GM18502 (cell line): Measurements from ENCODE around the gene MTIF2.
"Not testable (repeated sequence)": the region's sequence is repeated elsewhere in the genome, so short reads cannot be mapped to it uniquely, and the experiment has no call there.

Experiments
- ATAC-seq: cut with Tn5 transposase; IDR thresholded peaks from one replicate; pipeline ENCODE4 v1.9.1; 2021; ENCODE audit warnings: mild to moderate bottlenecking; ENCODE audit not compliant: unreplicated experiment, poor library complexity

The MTIF2 gene, protein sequence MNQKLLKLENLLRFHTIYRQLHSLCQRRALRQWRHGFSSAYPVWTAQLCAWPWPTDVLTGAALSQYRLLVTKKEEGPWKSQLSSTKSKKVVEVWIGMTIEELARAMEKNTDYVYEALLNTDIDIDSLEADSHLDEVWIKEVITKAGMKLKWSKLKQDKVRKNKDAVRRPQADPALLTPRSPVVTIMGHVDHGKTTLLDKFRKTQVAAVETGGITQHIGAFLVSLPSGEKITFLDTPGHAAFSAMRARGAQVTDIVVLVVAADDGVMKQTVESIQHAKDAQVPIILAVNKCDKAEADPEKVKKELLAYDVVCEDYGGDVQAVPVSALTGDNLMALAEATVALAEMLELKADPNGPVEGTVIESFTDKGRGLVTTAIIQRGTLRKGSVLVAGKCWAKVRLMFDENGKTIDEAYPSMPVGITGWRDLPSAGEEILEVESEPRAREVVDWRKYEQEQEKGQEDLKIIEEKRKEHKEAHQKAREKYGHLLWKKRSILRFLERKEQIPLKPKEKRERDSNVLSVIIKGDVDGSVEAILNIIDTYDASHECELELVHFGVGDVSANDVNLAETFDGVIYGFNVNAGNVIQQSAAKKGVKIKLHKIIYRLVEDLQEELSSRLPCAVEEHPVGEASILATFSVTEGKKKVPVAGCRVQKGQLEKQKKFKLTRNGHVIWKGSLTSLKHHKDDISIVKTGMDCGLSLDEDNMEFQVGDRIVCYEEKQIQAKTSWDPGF

DNA sequence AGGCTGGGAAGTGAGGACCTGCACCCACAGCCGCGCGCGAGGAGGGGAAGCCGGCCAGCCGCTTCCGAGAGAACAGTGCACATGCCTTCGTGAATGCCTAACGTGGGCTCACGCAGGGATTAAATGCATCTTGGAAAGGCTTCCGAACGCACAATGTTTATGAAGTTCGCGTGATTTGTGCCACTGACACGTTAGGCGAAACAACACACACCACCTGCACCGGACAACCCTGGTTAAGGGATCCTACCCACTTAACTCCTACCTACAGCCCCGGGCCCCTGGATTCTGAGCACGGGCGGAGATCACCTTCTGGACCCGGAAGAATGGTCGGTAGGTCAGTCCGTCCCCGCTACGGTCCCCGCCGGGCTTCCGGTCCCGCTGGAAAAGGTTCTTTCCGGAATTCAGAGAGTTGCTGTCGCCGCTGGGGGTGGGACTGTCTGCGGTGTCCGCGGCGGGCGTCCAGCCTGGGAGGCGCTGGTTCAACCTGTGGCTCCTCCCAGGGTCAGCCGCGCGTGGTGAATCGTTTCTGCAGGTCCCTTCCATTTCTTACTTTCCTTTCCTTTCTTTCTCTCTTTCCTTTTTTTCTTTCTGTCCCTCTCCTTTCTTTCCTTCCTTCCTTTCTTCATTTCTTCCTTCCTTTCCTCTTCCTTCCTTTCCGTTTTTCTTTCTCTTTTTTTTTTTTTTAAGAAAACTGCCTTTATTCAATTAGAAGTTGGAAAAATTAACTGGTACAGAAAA lies at the start of gene MTIF2:
TSS of gene MTIF2 (minus strand) at position 325 of the 738 bp plus-strand sequence. CDS start 5,373 bp downstream, outside the sequence.
- ATAC-seq, result peak; percentile 96

DNA sequence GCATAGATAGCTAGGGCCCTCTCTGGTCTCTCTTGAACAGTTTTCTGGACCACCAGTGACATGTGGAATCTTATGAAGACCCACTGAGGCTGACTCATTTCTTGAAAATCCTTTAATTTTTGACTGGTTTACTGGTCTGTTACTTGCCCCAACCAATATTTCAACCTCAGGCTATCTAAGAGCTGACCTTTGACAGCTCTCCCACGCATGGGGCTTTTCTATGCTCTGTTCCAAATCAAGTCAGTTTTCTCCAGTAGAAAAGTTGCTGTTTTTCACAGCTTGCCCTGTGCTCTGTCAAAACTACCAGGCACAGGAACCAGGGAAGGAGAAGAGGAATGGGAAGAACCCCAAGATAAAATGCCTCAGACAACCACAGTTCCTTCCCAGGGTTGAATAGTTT lies 46.0 kb upstream of the MTIF2 start:
- ATAC-seq, result no peak

DNA sequence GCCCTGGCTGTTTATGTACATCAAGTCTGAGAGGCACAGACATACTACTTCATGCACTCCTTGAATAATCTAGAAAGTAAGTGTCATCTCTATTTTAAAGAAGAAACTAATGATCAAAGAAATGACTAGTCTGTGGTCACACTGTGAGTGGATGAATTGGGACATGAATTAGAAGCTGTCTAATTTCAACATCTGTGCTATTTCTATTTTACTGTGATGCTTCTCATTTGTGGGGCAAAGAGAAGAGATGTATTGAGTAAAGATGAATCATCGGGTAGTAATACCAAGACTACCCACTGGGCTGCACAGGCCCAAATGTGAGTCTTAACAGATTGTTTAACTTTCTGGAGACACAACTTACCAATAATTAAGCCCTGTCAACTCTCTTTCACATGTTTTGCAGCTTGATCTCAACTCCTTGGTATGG lies 42.4 kb upstream of the MTIF2 start:
- peak; percentile 97 for ATAC-seq

DNA sequence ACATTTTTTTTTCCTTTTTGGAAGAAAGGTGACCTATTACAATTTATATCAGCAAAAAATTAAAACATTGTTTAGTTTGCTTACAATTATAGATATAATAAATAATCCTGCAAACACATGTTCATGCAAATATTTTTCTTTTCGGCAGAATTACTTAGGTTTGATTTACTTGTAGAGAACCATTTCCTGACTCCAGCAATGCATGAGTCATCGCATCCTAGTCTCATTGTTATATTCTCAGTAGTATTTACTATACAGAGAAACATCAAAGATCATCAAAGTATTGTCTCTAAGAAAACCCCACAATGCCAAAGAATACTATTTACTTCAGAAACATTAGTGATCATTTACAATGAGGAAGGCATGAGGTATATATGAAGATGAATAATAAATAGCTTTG lies 40.4 kb upstream of the MTIF2 start:
- ATAC-seq, result no peak

DNA sequence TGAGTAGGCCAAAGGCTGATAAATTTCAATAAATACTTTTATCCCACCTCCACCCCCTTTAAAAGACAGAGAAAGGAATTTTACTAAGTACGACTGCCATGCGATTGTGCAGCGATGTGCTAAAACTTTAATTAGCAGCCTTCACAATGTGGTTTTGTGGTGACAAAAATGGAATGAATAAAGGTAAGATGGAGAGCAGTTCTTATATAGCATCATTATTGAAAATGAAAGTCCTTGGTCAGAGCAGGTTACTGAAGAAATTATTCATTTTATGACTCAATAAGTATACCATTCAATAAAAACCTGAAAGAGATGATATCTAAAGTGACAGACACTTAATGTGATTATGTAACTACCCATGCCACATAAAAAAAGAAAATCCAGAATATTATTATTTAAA lies 33.2 kb upstream of the MTIF2 start:
- ATAC-seq, result peak; percentile 95

DNA sequence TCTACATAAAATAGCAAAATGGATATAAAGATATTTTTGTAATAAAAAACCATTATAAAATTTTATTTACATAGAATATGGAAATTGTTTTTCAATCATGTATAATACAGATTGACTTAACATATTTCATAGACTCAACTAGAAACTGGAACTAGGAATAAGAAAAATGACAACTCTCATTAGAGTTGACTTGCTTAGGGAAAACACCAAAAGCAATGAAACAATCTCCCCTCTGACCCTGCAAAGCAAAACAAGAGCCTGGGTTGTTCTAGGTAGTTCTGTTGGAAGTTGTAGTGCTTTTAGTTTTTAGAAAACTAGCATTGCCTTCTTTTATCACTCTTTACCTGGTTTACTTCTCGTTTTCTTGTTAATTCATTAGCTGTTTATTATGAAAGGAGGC lies 32.2 kb upstream of the MTIF2 start:
- no peak for ATAC-seq

DNA sequence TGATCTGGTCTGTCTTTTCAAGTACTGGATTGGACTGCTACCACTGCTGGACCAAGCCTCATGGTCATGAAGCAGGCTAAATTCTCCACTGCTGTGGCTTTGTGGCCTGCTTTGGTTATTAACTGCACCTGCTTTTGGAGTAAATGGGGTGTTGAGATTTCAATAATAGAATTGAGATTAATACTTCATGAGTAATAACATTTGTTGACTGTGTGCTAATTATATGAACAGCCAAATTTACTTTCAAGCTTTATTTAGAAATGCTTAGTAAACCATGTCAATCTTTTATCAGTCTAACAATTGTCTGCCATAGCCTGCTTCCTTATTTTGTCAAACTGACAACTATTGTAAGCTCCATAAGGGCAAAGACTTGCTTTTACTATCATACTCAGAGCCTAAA lies 27.4 kb upstream of the MTIF2 start:
- peak; percentile 58 for ATAC-seq

DNA sequence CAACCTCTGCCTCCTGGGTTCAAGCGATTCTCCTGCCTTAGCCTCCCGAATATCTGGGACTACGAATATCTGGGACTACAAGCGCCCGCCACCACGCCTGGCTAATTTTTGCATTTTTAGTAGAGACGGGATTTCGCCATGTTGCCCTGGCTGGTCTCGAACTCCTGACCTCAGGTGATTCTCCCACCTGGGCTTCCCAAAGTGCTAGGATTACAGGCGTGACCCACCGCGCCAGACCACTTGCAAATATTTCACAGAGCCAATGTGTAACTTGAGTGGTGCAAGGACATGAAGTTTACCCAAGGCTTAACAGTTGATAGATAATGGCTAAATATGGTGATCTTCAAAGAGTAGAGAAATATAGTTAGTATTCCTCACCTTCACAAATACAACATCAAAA lies 14.1 kb upstream of the MTIF2 start:
- ATAC-seq, result no peak

DNA sequence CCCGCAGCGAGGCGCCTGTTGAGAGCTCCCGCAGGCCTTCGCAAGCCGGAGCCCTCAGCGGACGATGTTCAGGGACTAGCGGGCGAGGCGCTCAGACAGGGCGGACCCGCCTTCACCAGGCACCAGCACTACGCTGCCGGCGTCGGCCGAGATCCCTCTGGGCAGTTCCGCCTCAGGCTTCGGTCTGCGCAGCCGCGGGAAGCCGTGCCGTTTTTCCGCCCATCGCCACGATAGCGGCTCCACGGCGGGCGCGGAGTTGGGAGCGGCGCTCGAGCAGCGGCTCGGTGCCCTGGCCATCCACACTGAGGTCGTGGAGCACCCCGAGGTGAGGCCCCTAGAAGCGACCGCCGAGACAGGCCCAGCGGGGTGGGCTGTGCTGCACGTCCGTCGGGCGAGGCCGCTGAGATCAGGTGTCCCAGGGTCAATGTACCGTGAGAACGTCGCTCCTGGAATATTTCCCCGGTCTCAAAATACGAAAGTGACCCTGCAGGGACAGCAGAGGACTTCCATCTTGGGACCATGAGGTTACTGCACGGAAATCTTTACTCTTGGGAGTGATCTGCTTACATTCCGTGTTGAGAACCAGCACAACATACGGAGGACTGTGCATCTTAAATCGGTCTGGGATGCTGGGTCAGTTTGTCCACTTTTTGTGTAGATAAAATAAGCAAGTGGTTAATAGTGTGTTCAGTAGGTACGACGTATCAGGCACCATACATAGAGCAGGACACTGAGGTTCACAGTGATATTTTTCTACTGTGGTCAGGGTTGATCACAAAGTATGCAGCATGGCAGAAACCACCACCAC lies 13.3 kb upstream of the MTIF2 start:
- peak; percentile 98 for ATAC-seq

DNA sequence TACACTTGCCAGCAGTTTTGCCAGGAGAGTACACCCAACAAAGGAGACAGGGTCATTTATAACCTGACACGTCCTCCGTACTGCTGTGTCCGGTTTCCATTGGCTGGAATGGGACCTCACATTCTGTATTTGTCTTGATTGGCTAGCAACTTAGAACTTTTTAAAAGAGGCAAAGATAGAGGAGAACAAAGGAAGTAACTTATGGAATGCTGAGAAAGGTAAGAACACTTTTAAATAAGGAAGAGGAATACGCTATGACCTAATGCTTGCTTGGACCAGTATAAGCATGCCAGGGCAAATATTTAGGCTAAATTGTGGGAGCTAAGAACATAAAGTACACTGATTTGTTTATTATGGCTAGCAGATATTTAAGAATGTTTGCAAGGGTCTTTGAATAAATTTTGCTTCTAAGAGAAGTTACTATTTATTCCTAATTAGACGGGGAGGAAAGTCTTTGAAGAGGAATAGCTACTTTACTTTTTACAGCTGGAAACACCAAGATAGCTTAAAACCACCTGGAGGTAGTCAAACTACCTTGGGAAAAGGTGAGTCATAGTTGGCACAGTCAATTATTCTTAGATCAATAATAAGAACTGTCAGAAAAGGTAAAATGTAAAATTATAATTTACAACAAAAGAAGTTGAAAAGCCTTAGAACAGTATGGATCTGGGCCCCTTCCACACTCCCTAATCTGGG lies 12.0 kb upstream of the MTIF2 start:
- ATAC-seq, result not testable (repeated sequence)

DNA sequence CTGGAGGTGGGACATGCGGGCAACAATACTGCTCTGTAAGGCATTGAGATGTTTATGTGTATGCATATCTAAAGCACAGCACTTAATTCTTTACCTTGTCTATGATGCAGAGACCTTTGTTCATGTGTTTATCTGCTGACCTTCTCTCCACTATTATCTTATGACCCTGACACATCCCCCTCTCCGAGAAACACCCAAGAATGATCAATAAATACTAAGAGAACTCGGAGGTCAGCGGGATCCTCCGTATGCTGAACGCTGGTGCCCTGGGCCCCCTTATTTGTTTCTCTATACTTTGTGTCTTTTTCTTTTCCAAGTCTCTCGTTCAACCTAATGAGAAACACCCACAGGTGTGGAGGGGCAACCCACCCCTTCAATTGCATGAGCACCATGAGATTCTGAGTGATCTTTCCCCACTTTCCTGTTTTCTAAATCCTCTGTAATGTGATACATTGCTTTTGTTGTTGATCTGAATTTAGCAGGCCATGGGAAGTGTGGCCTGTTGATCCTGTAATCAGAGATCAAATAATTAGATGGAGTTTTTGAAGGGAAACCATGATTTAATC lies 10.9 kb upstream of the MTIF2 start:
- ATAC-seq, result not testable (repeated sequence)

DNA sequence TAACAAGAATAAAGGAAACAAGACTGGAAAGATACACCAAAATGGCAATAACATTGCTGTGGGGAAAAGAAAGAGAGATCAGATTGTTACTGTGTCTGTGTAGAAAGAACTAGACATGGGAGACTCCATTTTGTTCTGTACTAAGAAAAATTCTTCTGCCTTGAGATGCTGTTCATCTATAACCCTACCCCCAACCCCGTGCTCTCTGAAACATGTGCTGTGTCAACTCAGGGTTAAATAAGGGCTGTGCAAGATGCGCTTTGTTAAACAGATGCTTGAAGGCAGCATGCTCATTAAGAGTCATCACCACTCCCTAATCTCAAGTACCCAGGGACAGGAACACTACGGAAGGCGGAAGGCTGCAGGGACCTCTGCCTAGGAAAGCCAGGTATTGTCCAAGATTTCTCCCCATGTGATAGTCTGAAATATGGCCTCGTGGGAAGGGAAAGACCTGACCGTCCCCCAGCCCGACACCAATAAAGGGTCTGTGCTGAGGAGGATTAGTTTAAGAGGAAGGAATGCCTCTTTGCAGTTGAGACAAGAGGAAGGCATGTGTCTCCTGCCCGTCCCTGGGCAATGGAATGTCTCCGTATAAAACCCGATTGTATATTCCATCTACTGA lies 10.3 kb upstream of the MTIF2 start:
- ATAC-seq, result not testable (repeated sequence)

DNA sequence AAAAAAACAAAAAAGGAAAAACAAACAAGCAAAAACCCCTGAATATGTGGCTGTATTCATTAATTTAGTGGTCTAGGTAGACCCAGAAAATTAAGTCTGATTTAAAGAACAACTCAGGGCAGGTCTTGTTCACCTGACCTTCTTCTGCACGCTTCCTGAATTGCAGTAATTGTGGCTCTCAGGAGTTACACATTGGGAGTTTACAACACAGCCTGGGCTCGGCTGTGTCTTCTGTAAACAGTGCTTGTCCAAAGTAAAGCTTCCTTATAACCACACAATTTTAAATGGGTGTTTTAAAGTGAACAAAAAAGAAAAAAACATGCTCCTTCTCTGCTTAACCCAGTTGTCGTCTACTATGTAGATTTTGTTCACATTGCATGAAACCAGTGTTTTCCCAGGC lies 8.3 kb upstream of the MTIF2 start:
- ATAC-seq, result no peak

DNA sequence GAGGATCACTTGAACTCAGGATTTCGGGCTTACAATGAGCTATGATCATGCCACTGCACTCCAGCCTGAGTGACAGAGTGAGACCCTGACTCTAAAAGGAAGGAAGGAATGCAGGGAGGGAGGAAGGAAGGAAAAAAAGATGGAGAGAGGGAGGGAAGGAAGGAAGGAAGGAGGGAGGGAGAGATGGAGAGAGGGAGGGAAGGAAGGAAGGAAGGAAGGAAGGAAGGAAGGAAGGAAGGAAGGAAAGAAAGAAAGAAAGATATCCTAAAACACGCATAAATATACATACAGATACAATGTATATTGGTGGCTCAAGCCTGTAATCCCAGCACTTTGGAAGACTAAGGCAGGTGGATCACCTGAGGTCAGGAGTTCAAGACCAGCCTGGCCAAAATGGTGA lies 5.3 kb upstream of the MTIF2 start:
- ATAC-seq, result not testable (repeated sequence)

DNA sequence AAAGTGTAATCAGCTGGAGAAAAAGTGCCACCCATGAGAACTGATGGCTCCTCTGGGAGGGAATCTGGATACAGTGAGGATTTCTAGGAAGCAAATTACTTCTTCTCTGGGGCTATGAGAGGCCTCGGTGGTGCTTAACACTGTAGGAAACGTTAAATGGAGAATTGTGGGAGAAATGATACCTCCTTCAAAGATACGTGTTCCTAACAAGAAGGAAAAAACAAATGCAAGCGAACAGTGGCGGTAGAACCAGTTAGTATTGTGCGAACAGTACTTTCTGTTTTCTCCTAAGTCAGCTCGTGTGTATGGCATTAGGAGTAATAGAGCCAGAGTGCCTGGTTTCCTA lies 587 bp upstream of the MTIF2 start:
- ATAC-seq, result no peak

DNA sequence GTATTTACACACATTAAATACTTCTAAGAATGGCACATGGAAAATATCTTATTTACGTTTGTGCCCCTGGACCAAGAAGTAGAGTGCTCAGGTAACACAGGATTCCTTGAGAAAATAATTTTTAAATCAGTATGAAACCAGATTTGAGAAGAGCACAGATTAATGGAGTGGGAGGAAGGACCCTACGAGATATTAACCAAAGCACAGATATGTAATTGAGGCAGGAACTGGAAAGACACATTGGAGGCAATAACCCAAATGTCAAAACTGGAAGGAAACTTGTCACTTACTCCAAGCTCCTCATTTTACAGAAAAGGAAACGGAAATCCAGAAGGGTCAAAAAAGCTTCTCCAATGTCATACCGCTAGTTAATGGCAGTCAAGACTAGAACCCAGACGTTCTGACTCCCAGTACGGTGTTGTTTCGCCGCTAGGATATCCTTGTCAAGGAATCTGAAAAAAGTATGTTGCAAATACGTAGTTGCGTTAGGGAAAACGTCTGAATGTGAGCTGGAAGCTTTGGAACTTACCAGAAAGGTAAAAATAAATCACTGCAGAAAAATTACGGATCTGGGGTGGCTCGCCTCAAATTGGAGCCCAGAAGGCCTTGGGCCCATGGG lies 634 bp downstream of the MTIF2 start:
- no peak for ATAC-seq

DNA sequence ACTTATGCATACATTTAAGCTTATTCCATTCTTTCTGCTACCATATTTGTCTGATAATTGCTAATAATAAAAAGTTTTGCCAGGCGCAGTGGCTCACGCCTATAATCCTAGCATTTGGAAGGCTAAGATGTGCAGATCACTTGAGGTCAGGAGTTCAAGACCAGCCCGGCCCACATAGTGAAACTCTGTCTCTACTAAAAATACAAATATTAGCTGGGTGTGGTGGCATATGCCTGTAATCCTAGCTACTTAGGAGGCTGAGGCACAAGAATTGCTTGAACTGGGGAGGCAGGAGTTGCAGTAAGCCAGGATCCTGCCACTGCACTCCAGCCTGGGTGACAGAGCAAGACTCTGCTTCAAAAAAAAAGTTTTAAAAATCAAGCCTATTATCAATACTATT lies 9.4 kb downstream of the MTIF2 start:
- not testable (repeated sequence) for ATAC-seq

DNA sequence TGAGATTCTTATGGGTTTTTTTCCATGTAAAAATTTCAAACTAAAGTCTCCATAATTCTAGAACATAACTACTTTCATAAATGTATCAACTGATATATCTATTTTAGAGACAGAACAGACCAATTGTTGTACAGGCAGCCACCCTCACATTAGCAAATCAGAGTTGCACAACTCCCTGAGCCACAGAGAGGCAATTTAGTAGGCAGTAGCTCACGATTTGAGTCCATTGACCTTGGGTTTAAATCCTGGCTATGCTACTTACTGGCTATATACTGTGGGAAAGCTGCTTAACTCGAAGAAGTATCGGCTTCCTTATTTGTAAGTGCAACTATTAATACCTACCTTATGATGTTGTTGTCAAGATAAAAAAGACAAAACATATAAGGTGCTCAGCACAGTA lies 16.2 kb downstream of the MTIF2 start:
- ATAC-seq, result no peak
